Measurements from ENCODE around the gene POTEF.
"Not testable (repeated sequence)": the region's sequence is repeated elsewhere in the genome, so short reads cannot be mapped to it uniquely, and the experiment has no call there.

Gene POTEF

GRCh38 chr2:130129120-130129829 lies at the start of gene POTEF:
TSS of gene POTEF (minus strand) at chr2:130129222. CDS start at chr2:130120515, 8,707 bp downstream.
- DNase-seq (ENCODE audit: low read depth in 2 of 2), result not testable (repeated sequence)

- not testable (repeated sequence) for DNase-seq (ENCODE audit: low read depth in 2 of 2)
Observed at GRCh38 chr2:130174866-130175265, 45.8 kb upstream of the POTEF start.

- no peak for DNase-seq (ENCODE audit: low read depth in 2 of 2)
Observed at GRCh38 chr2:130169896-130170295, 40.9 kb upstream of the POTEF start.

- DNase-seq (ENCODE audit: low read depth in 2 of 2), result not testable (repeated sequence)
Observed at GRCh38 chr2:130169163-130169562, 40.1 kb upstream of the POTEF start.

GRCh38 chr2:130166611-130167010 lies 37.6 kb upstream of the POTEF start:
- DNase-seq (ENCODE audit: low read depth in 2 of 2), result not testable (repeated sequence)

- DNase-seq (ENCODE audit: low read depth in 2 of 2), result no peak
Observed at GRCh38 chr2:130165293-130166016, 36.4 kb upstream of the POTEF start.

- no peak for DNase-seq (ENCODE audit: low read depth in 2 of 2)
Observed at GRCh38 chr2:130162968-130163367, 33.9 kb upstream of the POTEF start.

- not testable (repeated sequence) for DNase-seq (ENCODE audit: low read depth in 2 of 2)
Observed at GRCh38 chr2:130162486-130162885, 33.5 kb upstream of the POTEF start.

- not testable (repeated sequence) for DNase-seq (ENCODE audit: low read depth in 2 of 2)
Observed at GRCh38 chr2:130160838-130161705, 32.0 kb upstream of the POTEF start.

GRCh38 chr2:130160131-130160530 lies 31.1 kb upstream of the POTEF start:
- DNase-seq (ENCODE audit: low read depth in 2 of 2), result no peak

- not testable (repeated sequence) for DNase-seq (ENCODE audit: low read depth in 2 of 2)
Observed at GRCh38 chr2:130159376-130159775, 30.4 kb upstream of the POTEF start.

- DNase-seq (ENCODE audit: low read depth in 2 of 2), result no peak
Observed at GRCh38 chr2:130158631-130159030, 29.6 kb upstream of the POTEF start.

- not testable (repeated sequence) for DNase-seq (ENCODE audit: low read depth in 2 of 2)
Observed at GRCh38 chr2:130157825-130158514, 28.9 kb upstream of the POTEF start.

- DNase-seq (ENCODE audit: low read depth in 2 of 2), result not testable (repeated sequence)
Observed at GRCh38 chr2:130157354-130157753, 28.3 kb upstream of the POTEF start.

- DNase-seq (ENCODE audit: low read depth in 2 of 2), result no peak
Observed at GRCh38 chr2:130156624-130157004, 27.6 kb upstream of the POTEF start.

- DNase-seq (ENCODE audit: low read depth in 2 of 2), result not testable (repeated sequence)
Observed at GRCh38 chr2:130155956-130156623, 27.1 kb upstream of the POTEF start.

- DNase-seq (ENCODE audit: low read depth in 2 of 2), result no peak
Observed at GRCh38 chr2:130154773-130155765, 26.0 kb upstream of the POTEF start.

GRCh38 chr2:130154423-130154770 lies 25.4 kb upstream of the POTEF start:
- not testable (repeated sequence) for DNase-seq (ENCODE audit: low read depth in 2 of 2)

- DNase-seq (ENCODE audit: low read depth in 2 of 2), result not testable (repeated sequence)
Observed at GRCh38 chr2:130153721-130154422, 24.9 kb upstream of the POTEF start.

Data from stimulated activated CD8-positive, alpha-beta memory T cell treated with anti-CD3 and anti-CD28 coated beads, Interleukin-2, amount 100 ng/mL, for 48 hours (primary cell).